Measurements from ENCODE around the gene MAST4.
"Not testable (repeated sequence)": the region's sequence is repeated elsewhere in the genome, so short reads cannot be mapped to it uniquely, and the experiment has no call there.

MAST4 gene

DNA sequence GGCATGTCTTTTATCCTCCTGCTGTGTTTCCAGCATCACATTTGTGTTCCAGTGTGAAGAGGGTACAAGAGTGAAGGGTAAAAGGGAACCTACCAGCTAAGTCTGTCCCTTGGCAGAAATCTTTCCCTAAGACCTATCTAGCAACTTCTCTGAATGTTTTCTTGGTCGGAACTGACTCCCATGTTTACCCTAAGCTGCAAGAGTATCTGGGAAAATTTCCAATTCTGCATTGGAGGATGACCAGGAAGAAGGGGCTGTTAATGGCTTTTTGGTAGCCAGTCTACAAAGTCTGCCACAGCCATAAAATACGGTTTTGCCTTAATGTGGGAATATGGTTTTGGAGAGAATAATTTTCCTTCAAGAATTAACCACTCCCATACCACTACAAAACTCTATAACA lies 75.1 kb downstream of the MAST4 start:
- no peak for DNase-seq
- in situ Hi-C loops (cut with HindIII; ENCODE audit: low pct_ligation_motif_present, low pct_unique_long_range_greater_than_20kb, low sequenced_read_pairs), result no loop called here

DNA sequence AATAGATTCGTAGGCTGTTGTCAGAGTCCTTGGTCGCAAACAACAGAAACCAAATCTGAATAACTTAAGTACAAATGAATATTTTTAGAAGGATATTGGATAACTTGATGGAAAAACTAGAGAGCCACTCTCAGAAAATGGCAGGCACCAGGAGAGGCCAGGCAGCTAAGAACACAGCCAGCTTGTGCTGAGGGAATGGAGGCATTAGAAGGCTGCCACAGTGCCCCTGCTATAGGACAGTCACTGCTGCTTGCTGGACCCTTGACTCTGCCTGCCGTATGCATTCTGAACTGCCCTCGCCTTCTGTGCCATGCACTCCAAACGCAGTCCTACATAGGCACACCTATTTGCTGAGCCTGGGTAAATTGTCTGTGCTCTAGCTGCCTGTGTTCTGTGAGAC lies 78.6 kb downstream of the MAST4 start:
- in situ Hi-C loops (cut with HindIII; ENCODE audit: low pct_ligation_motif_present, low pct_unique_long_range_greater_than_20kb, low sequenced_read_pairs), result no loop called here
- DNase-seq, result no peak

DNA sequence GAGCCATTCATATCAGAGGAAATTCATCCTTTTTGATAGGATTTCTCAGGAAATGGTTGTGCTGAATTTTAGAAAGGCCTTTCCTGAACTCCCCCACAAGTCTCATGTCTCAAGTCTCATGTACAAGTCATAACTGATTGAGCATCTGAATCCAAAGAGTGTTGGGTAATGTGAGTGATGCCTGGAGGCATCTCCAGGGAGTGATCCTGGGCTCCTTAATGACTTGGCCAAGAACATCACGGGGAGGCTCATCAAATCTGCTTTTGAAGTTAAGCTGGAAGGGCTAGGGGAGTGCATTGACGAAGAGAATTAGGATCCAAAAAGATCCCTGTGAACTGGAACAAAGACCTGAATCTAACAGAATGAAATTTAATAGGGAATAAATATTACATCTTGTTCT lies 79.2 kb downstream of the MAST4 start:
- no peak for DNase-seq
- in situ Hi-C loops (cut with HindIII; ENCODE audit: low pct_ligation_motif_present, low pct_unique_long_range_greater_than_20kb, low sequenced_read_pairs), result no loop called here

DNA sequence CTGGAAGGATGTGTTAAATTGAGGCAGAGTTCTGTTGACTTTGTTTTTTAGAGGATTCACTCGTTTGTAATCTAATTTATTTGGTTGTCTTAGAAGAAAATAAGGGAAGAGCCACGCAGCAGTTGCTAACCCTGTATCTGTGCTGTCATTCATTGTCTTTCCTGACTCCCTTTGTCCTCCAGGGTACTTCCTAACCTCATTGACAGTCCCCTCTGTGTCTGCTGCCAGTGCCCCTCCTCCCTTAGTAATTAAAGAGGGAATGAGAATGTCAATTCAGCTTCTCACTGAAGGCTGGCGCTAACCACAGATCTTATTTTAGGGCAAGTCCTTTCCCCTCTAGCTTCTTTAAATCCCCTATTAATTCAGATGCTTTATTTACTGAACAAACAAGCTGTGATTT lies 84.0 kb downstream of the MAST4 start:
- in situ Hi-C loops (cut with HindIII; ENCODE audit: low pct_ligation_motif_present, low pct_unique_long_range_greater_than_20kb, low sequenced_read_pairs), result no loop called here
- no peak for DNase-seq

DNA sequence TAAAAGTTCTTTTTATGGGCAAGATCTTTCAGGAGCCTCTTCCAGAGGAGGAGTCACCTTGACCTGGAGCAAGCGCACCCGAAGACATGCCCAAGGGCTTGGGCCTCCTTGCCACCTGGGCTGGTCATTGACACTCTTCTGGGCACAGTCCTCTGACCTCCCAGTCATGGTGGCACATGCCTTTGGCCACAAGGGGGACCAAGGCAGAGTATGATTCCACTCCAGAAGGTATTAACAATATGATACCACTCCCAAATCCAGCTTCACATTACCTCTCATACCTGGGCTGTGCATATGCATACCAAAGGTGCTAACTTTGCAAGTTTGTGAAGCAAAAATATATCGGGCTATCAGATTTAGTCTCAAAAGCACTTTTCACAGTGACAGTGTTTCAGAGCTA lies 84.6 kb downstream of the MAST4 start:
- DNase-seq, result no peak
- in situ Hi-C loops (cut with HindIII; ENCODE audit: low pct_ligation_motif_present, low pct_unique_long_range_greater_than_20kb, low sequenced_read_pairs), result no loop called here

DNA sequence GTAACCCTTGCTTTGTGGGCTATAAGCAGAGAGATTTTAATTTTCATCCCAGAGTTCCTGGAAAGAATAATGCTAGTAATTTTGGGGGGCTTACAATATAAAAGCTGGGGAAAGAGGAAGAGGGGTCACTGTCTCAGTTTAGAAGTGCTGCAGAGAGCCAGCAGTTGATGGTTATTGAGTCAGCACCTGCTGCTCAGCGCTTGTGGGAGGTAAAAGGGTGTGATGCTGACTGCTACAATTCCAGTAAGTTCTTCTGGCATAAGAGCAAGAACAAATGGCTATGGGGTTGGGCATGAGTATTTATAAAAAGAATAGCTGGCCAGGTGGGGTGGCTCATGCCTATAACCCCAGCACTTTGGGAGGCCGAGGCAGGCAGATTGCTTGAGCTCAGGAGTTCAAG lies 88.5 kb downstream of the MAST4 start:
- in situ Hi-C loops (cut with HindIII; ENCODE audit: low pct_ligation_motif_present, low pct_unique_long_range_greater_than_20kb, low sequenced_read_pairs), result no loop called here

DNA sequence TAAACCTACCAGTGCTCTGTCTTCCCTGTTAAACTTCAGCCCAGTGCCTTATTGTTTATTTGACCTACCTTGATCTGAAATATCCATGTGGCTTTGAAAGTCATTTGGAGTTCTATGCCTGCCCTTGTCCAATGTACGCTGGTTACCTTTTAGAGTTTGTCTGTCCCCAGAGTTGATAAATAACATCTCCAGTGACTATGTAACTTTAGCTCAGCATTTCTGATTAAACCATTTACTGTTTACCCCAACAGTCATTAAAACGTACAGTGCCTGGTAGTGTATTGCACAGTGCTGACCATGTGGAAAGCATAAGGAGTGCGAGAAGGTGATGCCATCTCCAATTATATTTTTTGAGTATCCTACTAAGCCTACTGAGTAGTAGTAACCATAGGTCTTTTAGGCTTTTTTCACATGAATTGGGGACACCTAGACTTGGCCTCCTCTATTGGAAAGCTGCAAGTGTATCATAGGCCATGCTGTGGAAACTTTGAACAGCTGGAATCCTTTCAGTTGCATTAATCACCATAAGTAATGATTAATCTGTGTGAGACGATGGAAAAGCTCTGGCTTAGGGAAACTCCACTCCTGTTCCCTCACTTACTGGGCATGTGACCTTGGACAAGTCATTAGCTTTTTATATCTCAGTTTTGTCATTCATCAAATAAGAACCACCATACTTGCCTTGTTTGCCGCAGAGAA lies 93.5 kb downstream of the MAST4 start:
- in situ Hi-C loops (cut with HindIII; ENCODE audit: low pct_ligation_motif_present, low pct_unique_long_range_greater_than_20kb, low sequenced_read_pairs), result no loop called here
- no peak for DNase-seq

More for the DNA sequence above, 88.5 kb downstream of the MAST4 start:
- DNase-seq, result no peak

DNA sequence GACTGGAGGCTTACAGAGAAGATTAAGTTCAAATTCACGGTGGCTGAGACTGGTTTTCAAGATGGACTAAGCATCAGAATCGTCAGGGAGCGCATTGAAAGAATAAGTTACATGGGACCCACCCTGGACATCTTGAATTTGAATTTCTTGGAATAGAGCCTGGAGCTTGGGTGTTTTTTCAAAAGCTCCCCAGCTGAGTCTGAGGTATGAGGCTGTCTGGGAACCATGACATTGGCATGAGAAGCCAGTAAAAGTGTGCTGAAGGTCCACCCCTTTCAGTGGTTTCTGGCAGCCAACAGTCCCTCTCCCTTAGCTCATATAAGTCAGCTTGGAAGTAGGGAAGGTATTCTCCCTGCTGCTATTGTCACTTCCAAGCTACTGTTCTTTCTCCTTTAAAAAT lies 97.8 kb downstream of the MAST4 start:
- in situ Hi-C loops (cut with HindIII; ENCODE audit: low pct_ligation_motif_present, low pct_unique_long_range_greater_than_20kb, low sequenced_read_pairs), result no loop called here
- no peak for DNase-seq

DNA sequence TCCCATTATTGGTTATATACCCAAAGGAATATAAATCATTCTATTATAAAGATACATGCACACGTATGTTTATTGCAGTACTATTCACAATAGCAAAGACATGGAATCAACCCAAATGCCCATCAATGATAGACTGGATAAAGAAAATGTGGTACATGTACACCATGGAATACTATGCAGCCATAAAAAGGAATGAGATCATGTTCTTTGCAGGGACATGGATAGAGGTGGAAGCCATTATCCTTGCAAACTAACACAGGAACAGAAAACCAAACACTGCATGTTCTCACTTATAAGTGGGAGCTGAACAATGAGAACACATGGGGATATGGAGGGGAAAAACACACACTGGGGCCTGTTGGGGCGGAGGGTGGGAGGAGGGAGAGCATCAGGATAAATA lies 99.6 kb downstream of the MAST4 start:
- in situ Hi-C loops (cut with HindIII; ENCODE audit: low pct_ligation_motif_present, low pct_unique_long_range_greater_than_20kb, low sequenced_read_pairs); DNase-seq: not testable (repeated sequence)

DNA sequence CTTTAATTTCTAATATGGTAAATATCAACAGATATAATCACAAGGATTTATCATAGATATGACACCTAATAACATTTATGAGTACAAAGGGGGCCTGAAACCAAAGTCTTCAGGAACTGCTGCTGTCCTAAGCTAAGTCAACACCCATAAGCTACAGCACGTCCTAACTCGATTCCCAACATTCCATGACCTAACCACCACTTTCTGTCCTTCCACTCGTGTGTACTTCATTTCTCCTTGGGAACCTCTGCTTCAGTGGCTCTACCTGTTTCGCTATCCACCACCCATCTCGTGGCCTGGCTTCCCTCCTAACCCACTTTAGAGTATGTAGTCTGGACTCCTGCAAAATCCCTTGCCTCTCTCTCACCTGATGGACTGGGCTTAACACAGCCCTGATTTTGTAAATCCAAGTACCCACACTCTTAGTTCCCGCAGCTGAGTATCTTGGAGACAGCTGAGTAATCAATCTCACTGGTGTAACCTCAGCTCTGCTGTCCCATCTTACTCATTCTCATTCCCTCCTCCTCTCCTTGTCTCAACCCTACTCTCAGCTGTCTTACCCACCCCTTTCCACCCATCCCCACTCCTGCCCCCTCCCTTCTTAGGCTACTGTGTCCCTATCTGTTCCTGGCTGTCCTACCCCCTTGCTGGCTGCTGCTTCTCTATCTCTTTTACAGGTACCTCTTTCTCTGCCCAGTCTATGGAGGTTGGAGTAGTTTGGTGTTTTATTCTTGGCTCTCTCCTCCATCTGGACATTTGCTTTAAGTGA lies 101.8 kb downstream of the MAST4 start:
- no peak for DNase-seq
- in situ Hi-C loops (cut with HindIII; ENCODE audit: low pct_ligation_motif_present, low pct_unique_long_range_greater_than_20kb, low sequenced_read_pairs), result no loop called here

DNA sequence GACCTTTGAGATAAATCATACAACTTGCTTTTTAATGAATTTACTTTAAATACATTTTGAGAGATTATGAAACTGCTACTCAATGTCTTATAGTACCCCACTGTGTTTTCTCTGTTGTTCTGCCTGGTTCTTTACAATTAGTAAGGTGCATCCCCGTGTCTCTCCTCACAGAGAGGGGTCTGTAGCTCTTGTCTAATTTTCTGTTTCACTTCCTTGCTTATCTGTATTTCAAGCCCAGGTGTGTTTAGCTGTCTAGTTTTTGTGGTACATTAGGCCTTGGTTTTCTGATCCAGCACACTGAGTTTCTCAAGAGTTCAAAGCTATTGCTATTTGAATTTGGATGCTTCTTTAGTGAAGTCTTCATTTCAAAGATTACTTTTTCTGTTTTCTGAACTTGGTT lies 105.1 kb downstream of the MAST4 start:
- DNase-seq, result no peak
- in situ Hi-C loops (cut with HindIII; ENCODE audit: low pct_ligation_motif_present, low pct_unique_long_range_greater_than_20kb, low sequenced_read_pairs), result no loop called here

DNA sequence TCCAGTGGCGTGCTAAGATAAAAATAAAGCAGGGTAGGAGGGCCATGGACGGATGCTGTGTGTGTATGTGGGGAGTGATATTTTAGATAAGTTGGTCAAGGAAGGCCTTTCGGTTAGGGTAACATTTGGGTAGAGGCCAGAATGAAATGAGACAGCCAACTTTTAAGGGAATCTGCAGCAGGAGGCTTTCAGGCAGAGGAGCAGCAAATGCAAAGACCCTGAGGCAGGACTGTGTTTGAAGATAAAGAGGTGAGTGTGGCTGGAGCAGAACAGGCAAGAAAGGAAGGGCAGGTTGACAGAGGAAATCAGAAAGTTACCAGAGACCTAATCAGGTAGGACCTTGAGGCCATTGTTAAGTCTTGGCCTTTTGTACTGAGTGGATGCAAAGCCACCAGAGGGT lies 106.2 kb downstream of the MAST4 start:
- in situ Hi-C loops (cut with HindIII; ENCODE audit: low pct_ligation_motif_present, low pct_unique_long_range_greater_than_20kb, low sequenced_read_pairs), result no loop called here
- DNase-seq, result no peak

DNA sequence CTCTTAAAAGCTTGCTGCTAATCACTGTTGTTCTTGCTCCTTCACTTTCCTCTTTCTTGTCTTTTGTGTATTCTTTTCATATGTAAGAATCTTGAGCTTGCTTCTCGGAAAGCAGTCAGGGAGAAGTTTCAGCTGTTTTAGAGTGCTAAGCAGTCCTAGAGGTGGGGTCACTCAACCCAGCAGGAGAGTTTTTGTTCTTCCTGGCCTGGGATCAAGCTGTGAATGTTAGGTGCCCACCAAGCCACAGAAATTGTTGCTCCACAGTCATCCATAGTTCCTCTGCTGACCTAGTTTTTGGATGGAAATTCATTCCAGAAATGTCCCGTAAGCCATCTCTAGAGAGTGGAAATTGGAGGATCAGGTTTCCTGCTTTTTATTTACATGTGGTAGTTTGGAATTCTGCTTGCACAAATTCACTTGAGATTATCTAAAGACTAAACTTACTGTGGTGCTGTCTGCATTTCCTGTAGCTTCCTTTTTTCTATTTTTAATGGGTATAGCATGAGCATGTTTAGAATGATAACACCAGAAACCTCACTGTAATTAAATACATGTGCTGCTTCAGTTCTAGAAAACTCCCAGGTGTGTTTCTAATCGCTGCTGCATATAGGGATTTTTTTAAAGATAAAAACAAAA lies 108.7 kb downstream of the MAST4 start:
- in situ Hi-C loops (cut with HindIII; ENCODE audit: low pct_ligation_motif_present, low pct_unique_long_range_greater_than_20kb, low sequenced_read_pairs), result no loop called here

DNA sequence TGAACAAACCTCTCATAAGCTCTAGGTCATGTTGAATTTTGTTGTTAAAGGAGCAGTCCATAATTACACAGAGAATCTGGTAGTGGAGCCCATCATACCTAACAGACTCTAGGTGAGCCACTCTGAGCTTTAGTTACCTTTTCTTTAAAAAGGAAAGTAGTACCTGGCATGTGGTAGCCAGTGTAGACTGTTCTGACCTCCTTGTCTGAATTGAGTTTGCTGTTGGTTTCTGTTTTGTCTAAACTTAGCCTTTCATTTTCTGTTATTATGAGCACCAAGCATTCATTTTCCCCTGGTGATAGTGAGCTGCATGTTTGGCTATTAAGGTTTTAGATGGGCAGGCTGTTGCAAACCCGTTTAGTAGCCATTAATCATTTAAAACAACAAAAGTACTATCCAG lies 112.2 kb downstream of the MAST4 start:
- DNase-seq, result no peak
- in situ Hi-C loops (cut with HindIII; ENCODE audit: low pct_ligation_motif_present, low pct_unique_long_range_greater_than_20kb, low sequenced_read_pairs), result no loop called here

More for the DNA sequence above, 108.7 kb downstream of the MAST4 start:
- no peak for DNase-seq

DNA sequence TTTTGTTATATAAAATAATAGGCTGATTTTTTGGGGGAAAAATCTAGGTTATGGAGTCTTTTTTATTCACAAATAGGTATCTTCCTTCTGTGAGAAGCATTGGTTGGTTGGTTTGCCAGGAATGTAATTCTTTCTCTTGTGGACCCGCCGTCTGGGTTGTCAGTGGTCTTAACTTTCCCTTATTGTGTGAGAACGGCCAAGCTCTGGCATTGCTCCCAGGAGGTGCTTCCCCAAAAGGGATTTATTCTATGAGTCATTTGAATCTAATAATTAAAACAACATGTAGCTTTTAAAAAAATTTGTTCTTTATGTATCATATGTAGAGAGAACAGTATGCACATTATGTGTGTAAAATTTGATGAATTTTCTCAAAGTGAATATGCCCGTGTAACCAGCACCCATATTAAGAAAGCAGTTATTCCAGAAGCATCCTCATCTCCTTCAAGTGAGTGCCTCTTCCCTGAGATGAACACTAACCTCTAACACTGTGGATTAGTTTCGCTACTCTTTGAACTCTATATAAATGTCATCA lies 114.4 kb downstream of the MAST4 start:
- in situ Hi-C loops (cut with HindIII; ENCODE audit: low pct_ligation_motif_present, low pct_unique_long_range_greater_than_20kb, low sequenced_read_pairs), result no loop called here
- no peak for DNase-seq

DNA sequence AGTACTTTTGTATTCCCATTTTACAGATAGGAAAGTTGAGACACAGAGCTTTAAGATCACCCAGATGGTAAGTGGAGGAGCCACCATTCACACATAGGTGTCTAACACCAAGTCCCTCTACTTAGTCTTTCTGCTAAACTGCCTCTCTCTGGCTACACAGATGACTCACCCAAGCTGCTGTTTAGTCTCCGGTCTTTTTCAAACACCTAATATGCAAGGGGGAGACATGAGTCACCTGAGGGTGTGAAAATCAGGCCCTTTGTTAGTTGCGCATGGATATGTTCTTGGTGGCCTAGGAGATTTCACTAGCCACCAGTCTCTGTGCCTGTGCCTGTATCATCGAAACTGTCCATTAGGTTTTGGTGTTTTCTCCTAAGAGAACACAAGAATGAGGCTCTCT lies 117.8 kb downstream of the MAST4 start:
- in situ Hi-C loops (cut with HindIII; ENCODE audit: low pct_ligation_motif_present, low pct_unique_long_range_greater_than_20kb, low sequenced_read_pairs), result no loop called here
- DNase-seq, result no peak

DNA sequence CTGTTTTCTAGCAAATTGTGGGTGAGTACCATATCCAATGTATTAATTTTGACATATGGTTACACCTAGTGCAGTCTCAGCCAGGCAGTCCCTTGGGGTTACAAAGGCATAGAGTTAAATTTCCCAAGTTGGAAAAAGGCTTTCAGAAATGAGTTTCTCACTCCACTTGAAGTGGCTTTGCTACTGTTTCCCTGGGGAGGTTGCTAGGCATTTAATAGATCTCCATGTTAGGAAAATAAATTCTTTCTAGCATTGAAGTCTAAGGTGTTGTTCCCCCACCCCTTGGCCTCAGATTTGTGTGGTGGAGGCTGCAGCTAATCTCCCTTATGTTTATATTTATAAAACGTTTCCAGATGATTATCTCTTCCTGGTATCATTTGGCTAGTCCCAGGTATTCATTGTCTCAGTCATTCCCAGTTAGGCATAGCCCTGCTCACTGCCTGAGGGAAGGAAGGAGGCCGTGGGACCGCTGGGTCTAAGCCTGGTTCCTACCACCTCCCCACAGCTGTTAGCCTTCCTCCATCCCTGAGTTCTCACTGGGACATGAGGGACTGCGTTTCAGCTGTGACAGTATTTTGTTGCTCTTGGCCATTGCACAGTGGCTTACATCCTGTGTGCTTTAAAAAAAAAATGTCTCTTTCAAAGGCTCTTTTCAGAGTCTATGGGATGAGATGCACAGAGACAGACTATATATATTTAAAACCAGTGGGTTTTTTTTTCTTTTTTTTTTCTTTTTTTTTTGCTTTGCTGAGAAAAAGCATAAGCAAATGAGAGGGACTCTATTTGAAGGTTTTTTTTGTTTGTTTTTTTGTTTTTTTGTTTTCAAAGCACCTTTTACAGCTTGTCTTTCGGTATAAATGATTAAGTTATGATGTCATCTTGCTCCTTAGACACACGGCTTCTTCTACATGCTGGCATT lies 121.5 kb downstream of the MAST4 start:
- in situ Hi-C loops (cut with HindIII; ENCODE audit: low pct_ligation_motif_present, low pct_unique_long_range_greater_than_20kb, low sequenced_read_pairs), result no loop called here
- no peak for DNase-seq

DNA sequence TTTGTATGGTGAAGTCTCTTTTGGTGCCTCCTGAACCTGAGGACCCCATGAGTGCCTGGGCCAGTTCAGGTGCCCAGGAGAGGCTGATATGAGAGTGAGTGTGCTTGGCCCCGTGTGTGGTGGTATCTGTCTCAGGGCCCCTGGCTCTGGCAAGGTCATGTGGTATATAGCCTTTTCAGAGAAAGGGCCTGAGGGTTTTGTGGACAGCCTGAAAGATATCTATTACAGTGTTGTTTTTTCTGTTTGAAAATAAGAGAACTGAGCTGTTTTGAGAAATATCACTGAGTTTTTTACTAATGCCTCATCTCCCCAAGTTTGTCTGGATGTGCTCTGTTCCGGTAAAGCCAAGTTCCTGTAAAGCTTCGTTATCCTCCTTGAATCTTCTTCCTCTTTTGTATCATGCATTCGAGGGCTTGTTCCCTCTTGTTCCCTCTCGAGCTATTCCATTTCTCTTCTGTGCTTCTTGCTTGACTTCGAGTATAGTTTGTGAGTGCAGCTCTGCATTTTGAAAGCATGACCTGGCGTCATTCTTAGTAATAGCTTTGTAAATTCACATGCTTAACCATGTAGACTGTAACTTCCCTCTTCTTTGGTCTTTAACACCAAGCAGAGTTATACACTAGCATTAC lies 122.3 kb downstream of the MAST4 start:
- DNase-seq, result no peak
- in situ Hi-C loops (cut with HindIII; ENCODE audit: low pct_ligation_motif_present, low pct_unique_long_range_greater_than_20kb, low sequenced_read_pairs), result no loop called here
